ENCODE data around the gene DEFB114.
"Not testable (repeated sequence)": the region's sequence is repeated elsewhere in the genome, so short reads cannot be mapped to it uniquely, and the experiment has no call there.

DEFB114 gene

GRCh38 chr6:49964064-49964463 lies at the start of gene DEFB114:
TSS of gene DEFB114 (minus strand) at chr6:49964164. CDS start at chr6:49964105, 59 bp downstream.
- DNase-seq (ENCODE audit: low spot score) = no peak

GRCh38 chr6:50007819-50008218 lies 43.9 kb upstream of the DEFB114 start:
- no peak for DNase-seq (ENCODE audit: low spot score)

GRCh38 chr6:50003139-50003538 lies 39.2 kb upstream of the DEFB114 start:
- no peak for DNase-seq (ENCODE audit: low spot score)

GRCh38 chr6:49995278-49995677 lies 31.3 kb upstream of the DEFB114 start:
- DNase-seq (ENCODE audit: low spot score) = no peak

- no peak for DNase-seq (ENCODE audit: low spot score)
Measured at GRCh38 chr6:49988900-49989299, 24.9 kb upstream of the DEFB114 start.

GRCh38 chr6:49987749-49988148 lies 23.8 kb upstream of the DEFB114 start:
- no peak for DNase-seq (ENCODE audit: low spot score)

GRCh38 chr6:49986551-49986950 lies 22.6 kb upstream of the DEFB114 start:
- DNase-seq (ENCODE audit: low spot score) = no peak

- DNase-seq (ENCODE audit: low spot score) = no peak
Measured at GRCh38 chr6:49982046-49982445, 18.1 kb upstream of the DEFB114 start.

- DNase-seq (ENCODE audit: low spot score) = no peak
Measured at GRCh38 chr6:49980898-49981297, 16.9 kb upstream of the DEFB114 start.

- DNase-seq (ENCODE audit: low spot score) = no peak
Measured at GRCh38 chr6:49979584-49979983, 15.6 kb upstream of the DEFB114 start.

- no peak for DNase-seq (ENCODE audit: low spot score)
Measured at GRCh38 chr6:49978332-49979226, 14.6 kb upstream of the DEFB114 start.

- DNase-seq (ENCODE audit: low spot score) = no peak
Measured at GRCh38 chr6:49969605-49970004, 5.6 kb upstream of the DEFB114 start, which contains the start of gene DEFB113. TSS of gene DEFB113 (minus strand) at chr6:49969625. CDS start at chr6:49969625, 0 bp downstream.

GRCh38 chr6:49966823-49967222 lies 2.9 kb upstream of the DEFB114 start:
- no peak for DNase-seq (ENCODE audit: low spot score)

GRCh38 chr6:49966334-49966733 lies 2.4 kb upstream of the DEFB114 start:
- no peak for DNase-seq (ENCODE audit: low spot score)

GRCh38 chr6:49958180-49958579 lies 5.8 kb downstream of the DEFB114 start:
- DNase-seq (ENCODE audit: low spot score) = no peak

- no peak for DNase-seq (ENCODE audit: low spot score)
Measured at GRCh38 chr6:49955847-49956246, 8.1 kb downstream of the DEFB114 start.

GRCh38 chr6:49951926-49952325 lies 12.0 kb downstream of the DEFB114 start:
- DNase-seq (ENCODE audit: low spot score) = no peak

GRCh38 chr6:49950415-49950751 lies 13.6 kb downstream of the DEFB114 start:
- no peak for DNase-seq (ENCODE audit: low spot score)

- no peak for DNase-seq (ENCODE audit: low spot score)
Measured at GRCh38 chr6:49949062-49949461, 14.9 kb downstream of the DEFB114 start.

GRCh38 chr6:49946835-49947234 lies 17.1 kb downstream of the DEFB114 start:
- no peak for DNase-seq (ENCODE audit: low spot score)

GRCh38 chr6:49944068-49944467 lies 19.9 kb downstream of the DEFB114 start:
- DNase-seq (ENCODE audit: low spot score) = not testable (repeated sequence)

GRCh38 chr6:49939993-49940498 lies 23.9 kb downstream of the DEFB114 start:
- DNase-seq (ENCODE audit: low spot score) = no peak

- no peak for DNase-seq (ENCODE audit: low spot score)
Measured at GRCh38 chr6:49937811-49938210, 26.2 kb downstream of the DEFB114 start.

GRCh38 chr6:49937017-49937416 lies 26.9 kb downstream of the DEFB114 start:
- DNase-seq (ENCODE audit: low spot score) = no peak
